GM18870 (cell line): ENCODE results near the gene IGSF21.

Experiments used
- ATAC-seq: cut with Tn5 transposase; IDR thresholded peaks from one replicate; pipeline ENCODE4 v1.9.1; 2021; ENCODE audit warnings: moderate library complexity; ENCODE audit not compliant: unreplicated experiment

Gene IGSF21

DNA sequence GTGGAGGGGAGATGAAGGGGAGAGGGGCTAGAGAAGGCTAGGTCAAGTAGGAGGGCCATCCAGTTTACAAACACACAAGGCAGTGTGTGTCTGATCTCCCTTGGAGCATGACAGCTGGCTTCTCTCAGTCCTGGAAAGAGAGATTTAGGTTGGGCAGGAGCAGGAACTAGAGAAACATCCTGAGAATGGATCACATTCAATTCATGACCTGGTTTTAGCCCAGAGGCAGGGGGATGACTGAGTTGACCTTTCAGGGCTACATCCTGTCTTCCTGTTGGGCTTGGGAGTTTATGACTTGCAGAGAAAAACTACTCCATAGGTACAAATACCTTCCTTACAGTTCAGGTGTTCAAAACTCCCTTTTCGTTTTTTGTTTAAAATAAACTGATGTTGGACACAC, 97.0 kb downstream of the IGSF21 start:
- ATAC-seq = no peak

DNA sequence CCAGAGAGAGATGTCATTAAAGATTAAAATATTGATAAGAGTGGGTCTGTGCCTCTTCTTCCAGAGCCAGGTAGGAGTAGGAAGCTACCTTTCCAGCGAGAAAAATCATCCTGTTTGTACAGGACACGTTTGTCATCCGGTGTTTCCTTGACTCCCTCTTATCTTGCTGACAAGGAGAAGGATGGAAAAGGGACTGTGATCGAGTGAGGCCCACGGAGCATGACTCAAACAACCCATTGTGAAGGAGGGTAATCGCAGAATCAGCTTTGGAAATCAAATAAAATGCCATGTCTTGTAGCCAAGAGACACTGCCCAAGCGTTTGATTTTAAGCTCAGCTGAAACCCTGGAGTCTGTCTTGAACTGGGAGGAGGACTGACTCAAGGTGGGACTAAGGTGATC, 97.7 kb downstream of the IGSF21 start:
- ATAC-seq = no peak

DNA sequence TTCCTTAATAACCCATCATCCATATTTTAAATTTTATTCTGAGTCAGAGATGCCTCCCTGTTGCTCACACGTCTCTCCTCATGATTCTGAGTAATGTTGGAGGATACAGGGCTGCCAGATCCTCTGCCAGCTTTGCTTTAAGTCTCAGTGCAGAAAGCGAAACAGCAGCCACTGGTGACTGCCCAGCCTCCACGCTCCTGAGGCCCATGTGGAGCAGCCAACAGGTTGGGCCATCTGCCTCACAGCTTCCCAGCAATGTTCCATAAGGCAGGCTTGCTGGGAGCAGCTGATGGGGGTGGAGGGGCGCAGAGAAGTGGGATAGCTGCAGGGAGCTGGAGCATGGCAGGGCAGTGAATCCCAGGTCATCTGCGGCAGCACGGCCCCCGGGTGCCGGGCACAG, 104.2 kb downstream of the IGSF21 start:
- no peak for ATAC-seq

DNA sequence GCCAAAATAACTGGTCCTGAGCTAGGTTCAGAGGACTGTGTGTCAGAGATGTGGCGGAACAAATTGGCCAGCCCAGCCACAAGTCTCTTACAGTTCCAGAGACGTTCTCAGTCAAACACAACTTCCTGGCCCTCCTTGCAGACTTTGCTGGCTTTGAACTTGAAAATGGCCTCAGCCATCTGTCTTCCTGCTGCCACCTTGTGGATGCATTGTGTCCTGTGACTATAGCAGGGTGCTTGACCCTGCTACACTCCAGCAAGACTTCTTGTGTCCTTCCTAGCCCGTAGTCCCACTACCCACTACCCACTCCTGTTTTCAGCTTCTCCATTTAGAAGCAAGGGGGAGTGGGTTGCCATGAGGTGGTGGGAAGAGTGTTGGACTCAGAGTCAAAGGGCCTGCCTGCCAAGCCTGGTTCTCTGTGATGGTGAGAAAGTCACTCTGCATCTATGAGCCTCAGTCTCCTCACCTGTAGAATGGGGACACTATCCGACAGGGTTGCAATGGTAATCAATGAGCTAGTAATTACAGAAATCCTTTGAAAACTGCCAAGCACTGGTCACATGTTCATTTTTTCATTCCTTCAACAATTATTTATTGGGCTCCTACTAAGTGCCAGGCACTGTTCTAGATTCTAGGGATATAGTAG, 109.9 kb downstream of the IGSF21 start:
- ATAC-seq = no peak

DNA sequence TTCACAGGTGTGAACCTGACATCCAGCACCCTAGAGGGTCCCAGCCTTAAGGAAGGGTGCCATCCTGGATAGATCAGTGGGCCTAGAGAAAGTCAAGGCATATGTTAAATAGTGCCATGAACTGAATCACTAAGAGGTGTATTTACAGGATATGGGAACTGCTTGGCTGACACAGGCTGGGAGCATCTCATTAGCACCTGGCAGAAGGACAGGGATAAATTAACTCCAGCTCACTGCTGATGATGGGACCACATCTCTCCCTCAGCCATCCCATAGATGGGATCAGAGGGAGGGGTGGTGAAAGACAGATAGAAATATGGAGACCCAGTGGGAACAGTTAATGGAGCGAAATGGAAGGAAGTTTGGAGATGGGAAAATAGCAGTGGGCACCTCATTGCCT, 122.0 kb downstream of the IGSF21 start:
- no peak for ATAC-seq

DNA sequence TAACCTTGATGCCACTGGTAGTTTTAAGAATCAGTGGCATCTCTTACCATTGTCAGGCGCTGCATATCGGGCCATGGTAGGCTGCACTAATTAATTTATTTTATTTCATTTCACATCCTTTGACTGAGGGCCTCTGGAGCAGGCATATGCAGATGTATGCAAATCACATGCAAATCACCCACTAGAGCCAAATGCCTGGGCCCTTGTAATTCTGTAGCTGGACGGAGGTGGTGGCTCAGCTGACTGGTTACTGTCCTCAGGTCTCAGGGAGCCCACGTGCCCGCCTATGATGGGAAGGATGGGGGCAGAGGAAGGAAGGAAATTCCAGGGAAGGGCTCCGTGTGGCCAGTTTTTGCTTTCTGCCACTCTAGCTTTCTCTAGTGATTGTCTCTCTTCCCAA, 122.7 kb downstream of the IGSF21 start:
- ATAC-seq = no peak

DNA sequence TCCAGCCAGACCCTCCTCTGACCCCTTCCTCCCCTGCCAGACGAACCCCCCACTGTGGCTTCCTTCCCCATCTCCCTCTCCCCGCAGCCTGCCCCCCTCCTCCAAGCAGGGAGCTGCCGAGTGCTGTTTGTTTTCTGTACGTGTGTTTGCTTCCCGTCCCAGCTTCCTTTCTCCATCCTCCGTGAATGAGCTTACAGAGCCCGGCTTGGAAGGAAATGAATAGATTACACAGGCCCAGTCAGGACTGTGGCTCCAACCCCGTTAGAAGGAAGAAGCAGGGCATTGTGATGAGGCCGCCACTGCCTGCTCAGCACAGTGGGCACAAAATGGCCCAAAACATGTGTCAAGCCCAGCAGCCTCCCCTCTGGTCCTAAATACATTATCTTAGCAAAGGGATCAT, 123.2 kb downstream of the IGSF21 start:
- no peak for ATAC-seq

DNA sequence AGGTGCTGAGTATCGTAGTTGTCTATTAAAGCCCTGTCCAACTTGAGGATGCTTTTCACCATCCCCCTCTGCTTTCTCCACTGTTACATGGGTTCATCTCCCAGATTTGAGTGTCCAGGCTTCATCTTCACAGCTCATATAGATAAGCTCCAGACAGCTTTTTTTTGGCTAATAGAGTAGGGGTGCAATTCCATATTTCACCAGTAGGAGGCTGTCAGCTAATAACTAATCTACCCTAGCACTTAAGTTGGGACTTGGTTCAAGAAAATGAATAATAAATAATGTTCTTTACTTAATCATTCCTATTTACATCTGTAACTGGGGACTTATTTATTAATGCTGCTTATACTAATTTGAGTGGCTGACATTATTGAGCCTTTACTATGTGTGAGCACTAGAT, 124.5 kb downstream of the IGSF21 start:
- no peak for ATAC-seq

DNA sequence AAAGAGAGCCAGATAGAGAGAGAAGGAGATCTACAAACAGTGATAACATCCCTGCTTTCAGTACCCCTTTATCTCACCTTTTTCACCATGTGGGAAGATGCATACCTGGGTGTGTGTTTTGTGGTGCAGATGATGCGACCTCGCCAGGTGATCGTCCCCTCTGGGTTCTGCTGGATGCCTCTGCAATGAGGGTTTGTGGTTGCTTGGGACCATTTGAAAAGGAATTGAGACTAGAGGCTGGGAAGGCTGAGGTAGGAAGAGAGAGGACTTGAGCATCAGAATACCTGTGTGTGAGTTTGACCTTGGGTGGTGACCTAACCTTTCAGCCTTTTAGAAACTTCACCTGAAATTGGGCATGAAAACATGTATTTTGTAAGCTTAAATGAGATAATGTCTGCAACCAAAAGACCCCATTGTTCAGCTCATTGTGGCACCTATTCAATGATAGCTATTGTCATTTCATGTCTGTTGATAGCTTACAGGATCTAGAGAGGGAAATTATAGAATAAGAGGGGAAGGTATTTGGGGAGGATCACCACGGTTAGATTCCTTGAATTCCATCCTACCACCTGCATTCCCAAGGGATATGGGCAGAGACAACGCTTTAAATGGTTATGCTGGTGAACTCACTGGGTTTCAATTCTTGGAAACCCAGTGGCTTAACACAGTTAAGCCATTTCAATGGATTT, 125.7 kb downstream of the IGSF21 start:
- ATAC-seq = no peak

DNA sequence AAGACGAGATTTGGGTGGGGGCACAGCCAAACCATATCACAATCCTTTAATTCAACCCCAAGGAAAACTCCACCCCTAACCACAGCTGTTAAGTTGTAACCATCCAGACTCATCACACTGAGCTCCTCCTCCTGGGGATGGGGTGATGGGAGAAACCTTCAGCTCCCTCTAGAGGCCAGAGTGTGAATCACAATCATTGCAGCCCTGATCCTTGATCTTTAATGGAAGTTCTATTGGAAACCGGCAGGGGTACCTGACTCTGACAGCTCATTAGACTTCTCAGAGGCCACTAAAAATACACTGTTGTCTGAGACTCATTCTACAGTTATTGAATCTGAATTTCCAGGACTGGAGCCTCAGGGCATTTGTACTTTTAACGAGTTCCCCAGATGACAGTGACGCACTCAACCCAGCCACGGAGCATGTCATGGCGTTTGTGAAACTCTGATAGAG, 127.2 kb downstream of the IGSF21 start:
- no peak for ATAC-seq

DNA sequence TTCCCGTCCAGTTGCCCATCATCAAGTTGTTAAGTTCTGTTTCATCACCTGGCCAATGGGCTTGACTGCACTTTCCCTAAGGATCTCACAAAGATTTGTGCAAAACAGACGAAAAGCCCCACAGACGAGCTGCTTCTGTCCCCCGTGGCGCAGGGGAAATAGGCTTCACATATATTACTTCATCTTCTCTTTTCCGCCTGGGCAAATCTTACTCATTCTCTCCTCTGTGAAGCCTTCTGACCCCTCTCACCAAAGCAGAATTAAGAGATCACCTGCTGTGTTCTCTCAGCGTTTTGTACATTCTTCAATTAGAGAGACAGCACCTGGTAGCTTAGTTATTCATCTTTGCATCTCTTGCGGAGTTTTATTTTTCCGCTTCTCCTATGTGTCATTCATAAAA, 129.8 kb downstream of the IGSF21 start:
- no peak for ATAC-seq

DNA sequence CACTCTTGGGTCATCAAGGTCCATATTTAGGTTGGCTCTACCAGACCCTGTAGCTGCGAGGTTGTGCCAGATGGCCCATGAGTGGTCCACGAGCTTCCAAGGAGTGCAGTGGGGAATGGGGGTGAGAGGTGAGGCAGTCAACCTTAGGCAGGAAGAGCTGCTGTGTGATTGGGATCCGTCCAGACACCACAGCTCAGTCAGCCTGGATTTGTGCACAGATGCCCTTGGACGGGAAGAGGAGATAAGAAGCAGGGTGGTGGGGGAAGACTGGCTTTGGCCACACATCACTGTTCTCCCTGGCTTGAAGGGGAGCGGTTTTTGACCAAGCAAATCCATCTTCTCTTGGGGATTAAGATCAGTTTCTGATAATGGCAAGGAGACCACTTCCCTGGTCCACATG, 130.6 kb downstream of the IGSF21 start:
- ATAC-seq = no peak

DNA sequence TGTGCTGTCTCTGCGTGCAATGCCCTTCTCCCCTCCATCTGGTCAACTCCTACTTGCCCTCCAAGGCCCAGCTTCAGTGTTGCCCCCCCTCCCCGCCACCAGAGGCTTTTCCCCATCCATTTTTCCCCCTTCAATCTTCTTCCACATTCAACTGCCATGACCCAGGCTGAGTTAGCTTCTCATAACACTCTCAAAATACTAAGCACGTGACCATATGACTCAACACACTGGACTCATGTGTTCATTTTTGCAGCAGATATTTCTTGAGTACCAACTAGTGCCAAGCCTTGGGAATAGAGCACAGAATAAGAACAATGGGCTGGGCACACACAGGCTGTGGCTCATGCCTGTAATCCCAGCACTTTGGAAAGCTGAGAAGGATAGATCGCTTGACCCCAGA, 132.1 kb downstream of the IGSF21 start:
- no peak for ATAC-seq

DNA sequence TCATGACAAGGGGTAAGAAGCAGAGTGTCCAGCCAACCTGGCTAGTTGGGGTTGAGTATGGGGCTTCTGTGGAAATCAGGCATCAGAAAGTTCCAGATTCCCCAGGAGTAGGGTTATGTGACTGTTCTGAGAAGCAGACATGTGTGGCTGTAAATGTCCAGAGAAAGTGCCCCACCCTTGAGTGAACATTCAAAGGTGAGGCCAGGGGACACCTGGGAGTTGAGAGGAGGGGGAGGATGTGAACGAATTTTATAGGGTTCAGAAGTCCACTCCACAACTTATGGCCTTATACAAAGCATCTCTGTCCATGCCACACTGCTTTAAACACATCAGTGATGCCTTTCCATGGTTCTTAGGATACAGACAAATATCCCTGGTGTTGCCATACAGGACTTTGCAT, 133.3 kb downstream of the IGSF21 start:
- ATAC-seq = no peak

DNA sequence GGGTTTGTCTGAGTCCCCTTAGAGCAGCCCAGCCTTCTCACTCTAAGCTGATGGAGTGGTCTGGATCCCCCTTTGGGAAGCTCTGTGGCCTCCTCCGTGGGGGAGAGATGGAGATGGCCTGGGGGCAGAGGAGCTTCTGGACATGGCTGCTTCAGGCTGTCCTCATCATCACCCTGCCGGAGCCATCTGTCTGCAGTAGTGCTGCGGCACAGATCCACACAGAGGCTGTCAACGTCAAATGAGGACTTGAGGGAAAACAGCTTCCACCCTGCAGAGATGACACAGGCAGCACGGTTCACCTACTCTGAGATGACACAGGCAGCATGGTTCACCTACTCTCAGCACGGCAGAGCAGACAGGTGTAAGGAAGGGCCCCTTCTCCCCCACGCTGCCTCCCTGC, 134.3 kb downstream of the IGSF21 start:
- ATAC-seq = no peak

DNA sequence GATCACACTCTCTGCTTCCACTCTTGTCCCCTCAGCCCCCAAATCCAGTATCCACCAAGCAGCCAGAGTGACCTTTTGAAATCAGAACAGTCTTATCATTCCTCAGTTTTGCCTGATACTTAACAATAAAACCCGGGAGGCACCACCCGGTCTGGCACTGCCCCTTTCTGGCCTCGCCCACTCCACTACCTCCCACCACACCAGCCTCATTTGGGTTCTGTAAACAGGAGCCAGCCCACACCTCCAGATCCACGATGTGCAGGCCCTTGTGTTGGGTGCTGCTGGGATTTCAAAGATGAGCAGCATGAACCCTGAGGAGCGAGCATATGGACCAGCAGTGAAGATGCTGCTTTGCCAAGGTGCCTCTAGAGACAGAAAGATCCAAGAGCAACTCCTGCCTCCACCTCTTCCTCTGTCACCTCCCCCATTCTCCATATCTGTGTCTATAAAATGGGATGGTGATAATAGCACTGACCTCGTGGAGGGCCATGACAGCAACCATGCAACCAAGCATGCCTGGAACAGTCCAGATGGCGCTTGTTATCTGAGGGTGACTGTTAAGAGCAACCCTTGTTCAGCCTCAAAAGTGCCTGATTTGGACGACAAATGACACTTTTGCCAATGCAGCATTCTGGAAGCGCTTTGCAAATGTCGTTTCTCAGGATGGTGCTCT, 136.0 kb downstream of the IGSF21 start:
- no peak for ATAC-seq

DNA sequence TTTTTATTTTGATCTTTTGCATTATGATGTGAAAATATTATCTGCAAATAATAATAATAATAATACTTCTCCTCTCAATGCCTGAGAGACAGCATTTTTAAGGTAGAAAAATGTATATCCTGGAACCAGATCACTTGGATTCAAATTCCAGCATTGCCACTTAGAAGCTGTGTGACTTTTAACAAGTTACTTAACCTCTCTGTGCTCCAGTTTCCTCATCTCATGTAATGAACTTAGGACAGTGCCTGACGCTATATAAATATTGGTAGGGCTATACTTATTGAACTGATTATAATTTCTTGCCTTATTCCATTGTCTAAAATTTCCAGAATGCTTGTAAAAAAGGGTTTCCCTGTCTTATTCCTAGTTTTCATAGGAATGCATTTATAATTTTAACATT, 137.2 kb downstream of the IGSF21 start:
- ATAC-seq = no peak

DNA sequence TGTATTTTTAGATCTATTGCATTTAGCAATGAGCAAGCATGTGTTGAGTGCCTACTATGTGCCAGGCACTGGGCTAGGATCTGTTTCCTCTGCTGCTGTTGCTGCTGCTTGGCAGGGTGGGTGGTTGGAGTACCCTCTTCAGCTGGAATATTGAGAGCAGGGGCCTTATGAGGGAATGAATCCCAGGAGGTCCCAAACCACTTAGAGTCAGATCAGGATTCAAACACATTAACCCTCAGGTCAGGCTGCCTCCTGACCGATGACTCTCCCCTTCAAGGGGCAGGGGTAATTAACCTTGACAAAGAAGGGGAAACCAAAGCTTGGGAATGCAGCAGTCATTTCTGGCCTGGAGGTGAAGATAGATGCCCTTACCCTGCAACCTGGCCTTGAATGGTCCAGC, 138.0 kb downstream of the IGSF21 start:
- ATAC-seq = no peak

DNA sequence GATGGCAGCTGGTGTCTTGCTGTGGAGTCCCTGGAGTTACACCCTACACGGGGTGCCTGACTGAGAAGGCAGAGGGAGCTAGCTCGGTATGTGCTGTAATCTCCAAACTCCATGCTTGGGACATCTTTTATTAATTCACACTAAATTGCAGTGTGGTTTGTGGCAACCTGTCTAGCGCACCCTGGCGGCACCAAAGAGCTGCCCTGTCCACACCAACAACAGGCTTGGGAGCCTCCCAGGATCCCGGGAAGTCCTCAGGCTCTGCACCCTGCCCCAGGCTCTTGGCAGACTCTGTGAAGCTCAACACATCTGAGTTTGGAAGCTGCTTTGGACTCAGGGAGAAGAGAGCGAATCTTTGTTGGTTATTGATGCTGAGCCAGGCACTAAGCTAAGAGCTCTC, 138.9 kb downstream of the IGSF21 start:
- ATAC-seq = no peak

DNA sequence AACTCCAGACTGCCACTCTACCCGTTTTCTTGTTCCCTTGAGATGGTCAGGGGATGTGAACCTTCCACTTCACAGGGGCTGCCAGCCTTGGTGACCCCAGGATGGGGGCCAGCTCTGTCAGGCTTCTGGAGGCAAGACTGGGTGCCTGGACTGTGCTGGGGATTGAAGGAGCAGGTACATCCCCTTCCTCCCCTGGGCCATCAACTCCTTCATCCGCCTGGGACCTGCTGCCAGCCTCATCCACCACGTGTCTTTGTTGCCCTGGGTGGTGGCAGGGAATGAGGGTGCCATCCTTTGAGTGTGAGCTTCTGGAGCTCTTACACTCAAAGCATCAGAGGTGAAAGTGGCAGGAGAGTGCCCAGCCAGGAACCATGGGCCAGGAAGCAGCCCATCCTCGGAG, 139.6 kb downstream of the IGSF21 start:
- ATAC-seq = no peak

DNA sequence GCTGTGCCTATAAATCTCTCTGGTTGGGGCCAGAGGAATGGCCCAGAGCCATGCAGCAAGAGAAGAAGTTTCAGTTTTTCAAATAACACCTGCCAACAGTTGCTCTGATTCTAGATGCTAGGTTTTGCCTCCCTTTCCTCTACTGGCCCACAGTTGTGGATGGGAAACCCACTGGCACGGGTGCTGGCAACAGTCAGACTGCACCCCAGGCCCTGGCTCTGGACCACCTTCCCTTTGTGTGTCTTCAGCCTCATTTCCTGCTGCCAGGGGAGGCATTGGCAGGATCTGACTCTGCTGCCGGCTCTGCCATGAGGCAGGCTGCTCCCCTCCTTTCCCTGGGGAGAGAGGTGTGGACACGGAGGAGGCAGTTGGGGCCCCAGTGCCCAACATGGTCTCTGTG, 142.0 kb downstream of the IGSF21 start:
- ATAC-seq = no peak

DNA sequence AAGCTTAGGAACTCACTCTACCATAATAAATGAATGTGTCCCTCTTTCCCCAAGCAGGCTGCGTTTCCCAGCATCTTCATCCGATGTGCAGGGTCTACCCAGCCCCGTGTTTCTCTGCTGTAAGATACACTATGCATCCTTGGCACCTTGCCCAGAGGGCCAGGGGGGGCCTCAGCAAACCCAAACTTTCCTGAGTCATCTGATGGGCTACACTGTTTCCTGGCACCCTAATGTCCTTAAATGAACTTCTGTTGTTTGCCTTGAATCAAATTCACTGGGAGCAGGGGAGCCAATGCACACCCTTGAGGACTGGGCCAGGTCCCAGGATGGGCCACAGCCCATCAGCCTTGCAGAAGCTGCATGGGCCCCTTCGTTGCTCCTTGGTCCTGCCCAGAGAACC, 145.5 kb downstream of the IGSF21 start:
- no peak for ATAC-seq
